Measurements from ENCODE around the gene E2F1.
"Not testable (repeated sequence)": the region's sequence is repeated elsewhere in the genome, so short reads cannot be mapped to it uniquely, and the experiment has no call there.

E2F1 gene

GRCh38 chr20:33702861-33703260 is 16.7 kb upstream of the E2F1 start:
- Histone ChIP-seq H2AFZ (ENCODE audit: low read depth, low read length) (no peak overlapping the region), H3K27me3 (ENCODE audit: insufficient read depth, low read length) (no peaks in the 10 kb centered on the region), H3K4me1 (ENCODE audit: insufficient read depth, low read length) (no peaks in the 10 kb centered on the region), H3K36me3 (ENCODE audit: insufficient read depth, low read length) (no peaks in the 10 kb centered on the region), H3K9me3 (ENCODE audit: low read length) (peaks cover 8% of the 10 kb centered on the region), H3K4me3 (ENCODE audit: low read length) (no peak overlapping the region)

- Histone ChIP-seq H3K4me1 (ENCODE audit: insufficient read depth, low read length) (no peaks in the 10 kb centered on the region), H3K36me3 (ENCODE audit: insufficient read depth, low read length) (no peaks in the 10 kb centered on the region), H3K9me3 (ENCODE audit: low read length) (peaks cover 8% of the 10 kb centered on the region), H2AFZ (ENCODE audit: low read depth, low read length) (no peak overlapping the region), H3K27me3 (ENCODE audit: insufficient read depth, low read length) (no peaks in the 10 kb centered on the region), H3K4me3 (ENCODE audit: low read length) (no peak overlapping the region)
Observed at GRCh38 chr20:33701629-33702450, 15.7 kb upstream of the E2F1 start.

GRCh38 chr20:33700696-33701441 is 14.7 kb upstream of the E2F1 start:
- not testable (repeated sequence) for H3K9me3 ChIP-seq (ENCODE audit: low read length); H3K27me3 ChIP-seq (ENCODE audit: insufficient read depth, low read length); H3K4me3 ChIP-seq (ENCODE audit: low read length); H2AFZ ChIP-seq (ENCODE audit: low read depth, low read length); H3K36me3 ChIP-seq (ENCODE audit: insufficient read depth, low read length); H3K4me1 ChIP-seq (ENCODE audit: insufficient read depth, low read length)

DNA sequence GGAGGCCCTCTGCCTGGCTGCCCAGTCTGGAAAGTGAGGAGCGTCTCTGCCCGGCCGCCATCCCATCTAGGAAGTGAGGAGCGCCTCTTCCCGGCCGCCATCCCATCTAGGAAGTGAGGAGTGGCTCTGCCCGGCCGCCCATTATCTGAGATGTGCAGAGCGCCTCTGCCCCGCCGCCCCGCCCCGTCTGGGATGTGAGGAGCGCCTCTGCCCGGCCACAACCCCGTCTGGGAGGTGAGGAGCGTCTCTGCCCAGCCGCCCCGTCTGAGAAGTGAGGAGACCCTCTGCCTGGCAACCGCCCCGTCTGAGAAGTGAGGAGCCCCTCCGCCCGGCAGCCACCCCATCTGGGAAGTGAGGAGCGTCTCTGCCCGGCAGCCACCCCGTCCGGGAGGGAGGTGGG is 12.8 kb upstream of the E2F1 start:
- not testable (repeated sequence) for H3K27me3 ChIP-seq (ENCODE audit: insufficient read depth, low read length); H3K4me3 ChIP-seq (ENCODE audit: low read length); H2AFZ ChIP-seq (ENCODE audit: low read depth, low read length); H3K9me3 ChIP-seq (ENCODE audit: low read length); H3K4me1 ChIP-seq (ENCODE audit: insufficient read depth, low read length); H3K36me3 ChIP-seq (ENCODE audit: insufficient read depth, low read length)

- Histone ChIP-seq H3K36me3 (ENCODE audit: insufficient read depth, low read length) (no peaks in the 10 kb centered on the region), H3K4me3 (ENCODE audit: low read length) (no peak overlapping the region), H3K27me3 (ENCODE audit: insufficient read depth, low read length) (no peaks in the 10 kb centered on the region), H2AFZ (ENCODE audit: low read depth, low read length) (no peak overlapping the region), H3K4me1 (ENCODE audit: insufficient read depth, low read length) (peaks cover 17% of the 10 kb centered on the region), H3K9me3 (ENCODE audit: low read length) (peaks cover 2% of the 10 kb centered on the region)
Observed at GRCh38 chr20:33697129-33697528, 10.9 kb upstream of the E2F1 start.

- peaks cover 17% of the 10 kb centered on the region for H3K4me1 ChIP-seq (ENCODE audit: insufficient read depth, low read length)
- no peaks in the 10 kb centered on the region for H3K36me3 ChIP-seq (ENCODE audit: insufficient read depth, low read length)
- H3K27me3 ChIP-seq (ENCODE audit: insufficient read depth, low read length) = no peaks in the 10 kb centered on the region
- H2AFZ ChIP-seq (ENCODE audit: low read depth, low read length) = no peak overlapping the region
- H3K9me3 ChIP-seq (ENCODE audit: low read length) = peaks cover 2% of the 10 kb centered on the region
- H3K4me3 ChIP-seq (ENCODE audit: low read length) = no peak overlapping the region
Observed at GRCh38 chr20:33696448-33696847, 10.3 kb upstream of the E2F1 start.

DNA sequence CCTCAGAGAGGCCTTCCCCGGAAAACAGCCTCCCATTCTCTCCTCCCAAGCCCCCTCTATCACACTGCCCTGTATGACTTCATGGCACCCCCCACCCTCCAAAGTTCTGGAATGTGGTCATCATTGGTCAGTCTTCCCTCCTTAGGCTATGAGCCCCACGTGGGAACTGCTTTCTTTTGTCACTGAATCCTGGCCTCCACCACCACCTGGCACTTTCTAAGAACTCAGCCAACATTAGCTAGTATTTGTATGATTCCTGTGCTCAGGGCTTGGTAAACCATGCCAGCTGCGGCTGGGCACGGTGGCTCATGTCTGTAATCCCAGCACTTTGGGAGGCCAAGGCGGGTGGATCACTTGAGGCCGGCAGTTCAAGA is 8.4 kb upstream of the E2F1 start:
- no peak overlapping the region for H2AFZ ChIP-seq (ENCODE audit: low read depth, low read length)
- H3K27me3 ChIP-seq (ENCODE audit: insufficient read depth, low read length) = no peaks in the 10 kb centered on the region
- H3K4me3 ChIP-seq (ENCODE audit: low read length) = no peak overlapping the region
- H3K36me3 ChIP-seq (ENCODE audit: insufficient read depth, low read length) = no peaks in the 10 kb centered on the region
- peaks cover 2% of the 10 kb centered on the region for H3K9me3 ChIP-seq (ENCODE audit: low read length)
- H3K4me1 ChIP-seq (ENCODE audit: insufficient read depth, low read length) = peaks cover 24% of the 10 kb centered on the region

- H3K36me3 ChIP-seq (ENCODE audit: insufficient read depth, low read length) = no peaks in the 10 kb centered on the region
Observed at GRCh38 chr20:33693741-33694638, 7.8 kb upstream of the E2F1 start.

GRCh38 chr20:33693289-33693688 is 7.1 kb upstream of the E2F1 start:
- Histone ChIP-seq H3K9me3 (ENCODE audit: low read length) (peaks cover 2% of the 10 kb centered on the region), H3K27me3 (ENCODE audit: insufficient read depth, low read length) (no peaks in the 10 kb centered on the region), H3K36me3 (ENCODE audit: insufficient read depth, low read length) (no peaks in the 10 kb centered on the region), H3K4me1 (ENCODE audit: insufficient read depth, low read length) (peaks cover 24% of the 10 kb centered on the region), H3K4me3 (ENCODE audit: low read length) (no peak overlapping the region), H2AFZ (ENCODE audit: low read depth, low read length) (no peak overlapping the region)

More at GRCh38 chr20:33693741-33694638, 7.8 kb upstream of the E2F1 start:
- Histone ChIP-seq H3K4me3 (ENCODE audit: low read length) (no peak overlapping the region), H3K27me3 (ENCODE audit: insufficient read depth, low read length) (no peaks in the 10 kb centered on the region), H3K4me1 (ENCODE audit: insufficient read depth, low read length) (peaks cover 24% of the 10 kb centered on the region), H2AFZ (ENCODE audit: low read depth, low read length) (no peak overlapping the region), H3K9me3 (ENCODE audit: low read length) (peaks cover 2% of the 10 kb centered on the region)

- Histone ChIP-seq H3K4me1 (ENCODE audit: insufficient read depth, low read length) (peaks cover 29% of the 10 kb centered on the region), H3K9me3 (ENCODE audit: low read length) (no peaks in the 10 kb centered on the region), H3K36me3 (ENCODE audit: insufficient read depth, low read length) (no peaks in the 10 kb centered on the region), H3K4me3 (ENCODE audit: low read length) (no peak overlapping the region), H3K27me3 (ENCODE audit: insufficient read depth, low read length) (no peaks in the 10 kb centered on the region), H2AFZ (ENCODE audit: low read depth, low read length) (no peak overlapping the region)
Observed at GRCh38 chr20:33689973-33690372, 3.8 kb upstream of the E2F1 start.

GRCh38 chr20:33689493-33689892 is 3.3 kb upstream of the E2F1 start:
- no peaks in the 10 kb centered on the region for H3K9me3 ChIP-seq (ENCODE audit: low read length)
- no peak overlapping the region for H2AFZ ChIP-seq (ENCODE audit: low read depth, low read length)
- H3K36me3 ChIP-seq (ENCODE audit: insufficient read depth, low read length) = no peaks in the 10 kb centered on the region
- H3K4me3 ChIP-seq (ENCODE audit: low read length) = no peak overlapping the region
- H3K4me1 ChIP-seq (ENCODE audit: insufficient read depth, low read length) = peaks cover 34% of the 10 kb centered on the region
- H3K27me3 ChIP-seq (ENCODE audit: insufficient read depth, low read length) = no peaks in the 10 kb centered on the region

- Histone ChIP-seq H3K4me3 (ENCODE audit: low read length) (no peak overlapping the region), H2AFZ (ENCODE audit: low read depth, low read length) (no peak overlapping the region), H3K9me3 (ENCODE audit: low read length) (no peaks in the 10 kb centered on the region), H3K27me3 (ENCODE audit: insufficient read depth, low read length) (no peaks in the 10 kb centered on the region), H3K36me3 (ENCODE audit: insufficient read depth, low read length) (no peaks in the 10 kb centered on the region), H3K4me1 (ENCODE audit: insufficient read depth, low read length) (peaks cover 34% of the 10 kb centered on the region)
Observed at GRCh38 chr20:33688938-33689424, 2.8 kb upstream of the E2F1 start.
